HG03196 (cell line): ENCODE measurements around the gene MITD1.
A peak's percentile ranks its signal among the peaks of the same experiment; 100 is the strongest.
"Not testable (repeated sequence)": the region's sequence is repeated elsewhere in the genome, so short reads cannot be mapped to it uniquely, and the experiment has no call there.

Experiments used
- ATAC-seq: cut with Tn5 transposase; IDR thresholded peaks from one replicate; pipeline ENCODE4 v1.9.1; 2021; ENCODE audit not compliant: unreplicated experiment

The MITD1 gene

GRCh38 chr2:99154643-99155536 is 26.0 kb downstream of the MITD1 start, which contains the start of the genes LIPT1 and TSGA10:
Gene LIPT1, plus strand, starts transcription at chr2:99154967. Its CDS starts 6,991 bp downstream, at chr2:99161958.
Gene TSGA10, minus strand, starts transcription at chr2:99154942. Its CDS starts 45,503 bp downstream, at chr2:99109439.
- peak; percentile 93 for ATAC-seq

GRCh38 chr2:99153921-99154604 is 26.8 kb downstream of the MITD1 start:
- ATAC-seq, result no peak

- no peak for ATAC-seq
These were observed 28.5 kb downstream of the MITD1 start for GRCh38 chr2:99152199-99152895.

GRCh38 chr2:99150706-99151105 is 30.2 kb downstream of the MITD1 start:
- no peak for ATAC-seq

DNA sequence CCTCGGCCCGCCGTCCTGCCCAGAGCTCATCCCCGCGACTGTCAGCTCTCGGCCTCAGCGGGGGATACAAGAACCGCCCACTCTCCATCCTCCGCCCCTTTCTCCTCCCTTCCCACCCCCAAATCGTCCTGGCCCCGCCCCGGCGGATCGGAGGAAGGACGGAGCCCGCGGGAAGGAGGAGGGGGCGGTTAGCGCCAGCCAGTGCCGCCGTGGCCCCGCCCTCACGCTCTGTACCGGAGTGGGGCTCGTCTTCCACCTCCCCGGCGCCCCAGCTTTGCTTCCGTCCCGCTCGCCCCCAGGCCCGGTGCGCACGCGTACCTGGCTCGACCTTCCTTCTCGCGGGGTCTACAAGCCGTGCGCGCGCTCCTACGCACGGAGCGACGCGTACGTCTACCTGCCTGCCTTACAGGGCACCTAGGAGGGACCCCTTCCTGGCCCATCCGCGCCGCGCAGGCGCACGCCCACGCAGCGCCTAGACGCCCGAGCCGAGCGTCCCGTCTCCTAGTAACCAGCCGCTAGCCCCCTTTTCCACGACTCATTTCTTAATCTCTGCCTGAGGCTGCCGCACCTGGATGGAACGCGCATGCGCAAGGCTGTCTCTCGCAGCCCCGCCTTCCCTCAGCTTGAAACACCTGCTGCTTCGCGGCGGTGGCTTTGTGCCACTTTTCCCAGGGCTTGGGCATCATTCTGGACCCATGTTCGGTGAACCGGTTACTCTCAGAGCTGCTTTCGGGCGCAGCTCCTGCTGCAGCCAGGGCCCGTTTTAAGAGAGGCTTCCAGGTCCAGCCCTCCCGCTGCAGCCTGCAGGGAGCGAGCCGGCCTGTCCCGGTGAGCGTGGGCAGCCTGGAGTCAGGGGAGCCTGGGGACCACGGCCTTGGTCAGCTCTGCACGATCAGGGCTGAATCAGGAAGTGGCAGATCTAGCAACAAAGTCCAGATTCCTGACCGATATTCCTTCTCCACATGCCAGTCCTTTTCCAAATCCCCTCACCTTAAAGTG is 39.4 kb downstream of the MITD1 start, which contains the start of gene C2orf15:
Gene C2orf15, plus strand, starts transcription at position 598 of the 999 bp plus-strand sequence. CDS start 8,852 bp downstream, outside the sequence.
- peak; percentile 85 for ATAC-seq

DNA sequence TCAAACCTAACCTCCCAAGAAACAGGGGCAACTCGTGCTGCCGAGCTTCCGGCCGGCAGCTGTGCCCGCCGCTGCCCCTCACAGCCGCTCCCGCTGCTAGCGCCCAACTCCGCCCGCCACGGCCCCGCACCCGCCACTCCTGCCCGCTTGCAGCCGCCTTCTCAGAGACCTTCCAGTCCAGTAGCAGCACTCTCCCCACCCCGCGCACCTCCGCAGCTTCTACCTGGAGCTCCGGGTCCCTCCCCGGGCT is 40.1 kb downstream of the MITD1 start:
- ATAC-seq, result peak; percentile 42

GRCh38 chr2:99140056-99140859 is 40.6 kb downstream of the MITD1 start:
- ATAC-seq, result no peak

- ATAC-seq, result no peak
These were observed 41.9 kb downstream of the MITD1 start for GRCh38 chr2:99139003-99139402.

DNA sequence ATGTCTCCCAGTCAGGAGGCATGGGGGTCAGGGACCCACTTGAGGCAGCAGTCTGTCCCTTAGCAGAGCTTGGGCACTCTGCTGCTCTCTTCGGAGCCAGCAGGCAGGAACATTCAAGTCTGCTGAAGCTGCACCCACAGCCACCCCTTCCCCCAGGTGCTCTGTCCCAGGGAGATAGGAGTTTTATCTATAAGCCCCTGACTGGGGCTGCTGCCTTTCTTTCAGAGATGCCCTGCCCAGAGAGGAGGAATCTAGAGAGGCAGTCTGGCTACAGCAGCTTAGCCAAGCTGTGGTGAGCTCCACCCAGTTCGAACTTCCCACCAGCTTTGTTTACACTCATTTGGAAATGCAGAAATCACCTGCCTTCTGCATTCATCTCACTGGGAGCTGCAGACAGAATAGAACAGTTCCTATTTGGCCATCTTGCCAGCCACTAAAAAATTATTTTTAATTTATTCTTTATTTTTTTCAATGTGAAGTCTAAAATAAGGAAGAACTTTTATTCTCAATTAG is 45.8 kb downstream of the MITD1 start:
- not testable (repeated sequence) for ATAC-seq

- ATAC-seq, result no peak
These were observed 52.9 kb downstream of the MITD1 start for GRCh38 chr2:99127981-99128380.
